ENCODE data around the gene ARHGAP24.
"Not testable (repeated sequence)": the region's sequence is repeated elsewhere in the genome, so short reads cannot be mapped to it uniquely, and the experiment has no call there.

- TF ChIP-seq CTCF, POLR2A, POLR2AphosphoS5 (IDR thresholded peaks at IDR 0.05): not testable (repeated sequence)
These were observed 345.2 kb downstream of the ARHGAP24 start for GRCh38 chr4:85820101-85820500.

All from breast epithelium (tissue), 3 donors.